HG02970 (cell line): ENCODE results near the gene ATP6V1F.

Experiments
- ATAC-seq: cut with Tn5 transposase; IDR thresholded peaks from one replicate; pipeline ENCODE4 v1.9.1; 2021; ENCODE audit warnings: mild to moderate bottlenecking, moderate library complexity, moderate number of reproducible peaks; ENCODE audit not compliant: unreplicated experiment, low FRiP score

ATP6V1F gene

GRCh38 chr7:128862571-128863432 lies at the start of gene ATP6V1F:
TSS of gene ATP6V1F (plus strand) at chr7:128862856. CDS start at chr7:128862905, 49 bp downstream.
- ATAC-seq, result peak; percentile 86

- ATAC-seq, result no peak
Observed at GRCh38 chr7:128814499-128814898, 48.2 kb upstream of the ATP6V1F start.

- no peak for ATAC-seq
Observed at GRCh38 chr7:128815289-128815942, 47.2 kb upstream of the ATP6V1F start.

- no peak for ATAC-seq
Observed at GRCh38 chr7:128818694-128819093, 44.0 kb upstream of the ATP6V1F start.

GRCh38 chr7:128821724-128822123 lies 40.9 kb upstream of the ATP6V1F start:
- ATAC-seq, result no peak

- no peak for ATAC-seq
Observed at GRCh38 chr7:128826512-128826911, 36.1 kb upstream of the ATP6V1F start.

GRCh38 chr7:128826916-128827247 lies 35.8 kb upstream of the ATP6V1F start:
- ATAC-seq, result no peak

GRCh38 chr7:128827248-128827958 lies 35.3 kb upstream of the ATP6V1F start:
- no peak for ATAC-seq

- ATAC-seq, result no peak
Observed at GRCh38 chr7:128827971-128828711, 34.5 kb upstream of the ATP6V1F start.

GRCh38 chr7:128829391-128830166 lies 33.1 kb upstream of the ATP6V1F start:
- no peak for ATAC-seq

- no peak for ATAC-seq
Observed at GRCh38 chr7:128830231-128831177, 32.2 kb upstream of the ATP6V1F start, which contains the start of gene FLNC. TSS of gene FLNC (plus strand) at chr7:128830406. CDS start at chr7:128830638, 232 bp downstream.

GRCh38 chr7:128831178-128831993 lies 31.3 kb upstream of the ATP6V1F start:
- no peak for ATAC-seq

- no peak for ATAC-seq
Observed at GRCh38 chr7:128831994-128832879, 30.4 kb upstream of the ATP6V1F start.

- ATAC-seq, result no peak
Observed at GRCh38 chr7:128832880-128833147, 29.8 kb upstream of the ATP6V1F start.

GRCh38 chr7:128833148-128833945 lies 29.3 kb upstream of the ATP6V1F start:
- ATAC-seq, result no peak

- ATAC-seq, result no peak
Observed at GRCh38 chr7:128833946-128834325, 28.7 kb upstream of the ATP6V1F start.
